GM21723 (cell line): ENCODE data around the gene DENND6B.

Source experiments
- ATAC-seq: cut with Tn5 transposase; IDR thresholded peaks from one replicate; pipeline ENCODE4 v1.9.1; 2021; ENCODE audit warnings: mild to moderate bottlenecking, moderate library complexity; ENCODE audit not compliant: unreplicated experiment

The DENND6B gene

DNA sequence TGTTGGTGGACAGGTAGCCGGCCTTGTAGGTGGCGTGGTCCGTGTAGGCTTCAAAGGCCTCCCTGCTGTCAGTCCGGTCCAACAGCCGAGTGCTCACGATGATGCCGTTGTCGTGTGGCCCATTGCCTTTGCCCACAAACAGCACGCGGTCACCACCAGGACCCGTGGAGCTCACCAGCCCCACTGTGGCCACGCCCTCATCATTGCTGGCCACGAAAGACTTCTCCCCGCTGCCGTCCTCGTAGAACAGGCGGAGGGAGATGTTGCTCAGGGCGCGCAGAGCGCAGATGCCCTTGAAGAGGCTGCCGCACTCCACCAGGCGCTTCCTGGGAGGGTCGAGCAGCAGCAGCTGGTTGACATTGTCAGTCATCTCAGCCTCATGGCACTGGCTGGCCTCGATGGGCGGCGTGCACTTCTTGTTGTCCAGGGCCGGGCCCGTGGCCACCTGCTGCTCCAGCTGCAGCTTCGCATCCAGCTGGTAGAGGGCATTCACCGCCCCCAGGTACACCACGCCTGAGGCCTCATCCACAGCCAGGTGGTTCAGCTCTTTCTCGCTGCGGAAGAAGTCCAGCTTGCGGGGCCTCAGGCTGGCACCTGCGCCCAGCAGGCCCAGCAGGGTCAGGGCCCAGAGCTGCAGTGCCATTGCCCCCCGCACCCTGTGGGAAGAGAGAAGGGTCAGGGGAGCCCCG lies 36.7 kb downstream of the DENND6B start:
- ATAC-seq, result no peak

- no peak for ATAC-seq
Observed at GRCh38 chr22:50289151-50289941, 37.5 kb downstream of the DENND6B start.

- ATAC-seq, result no peak
Observed at GRCh38 chr22:50287731-50288130, 39.1 kb downstream of the DENND6B start.

DNA sequence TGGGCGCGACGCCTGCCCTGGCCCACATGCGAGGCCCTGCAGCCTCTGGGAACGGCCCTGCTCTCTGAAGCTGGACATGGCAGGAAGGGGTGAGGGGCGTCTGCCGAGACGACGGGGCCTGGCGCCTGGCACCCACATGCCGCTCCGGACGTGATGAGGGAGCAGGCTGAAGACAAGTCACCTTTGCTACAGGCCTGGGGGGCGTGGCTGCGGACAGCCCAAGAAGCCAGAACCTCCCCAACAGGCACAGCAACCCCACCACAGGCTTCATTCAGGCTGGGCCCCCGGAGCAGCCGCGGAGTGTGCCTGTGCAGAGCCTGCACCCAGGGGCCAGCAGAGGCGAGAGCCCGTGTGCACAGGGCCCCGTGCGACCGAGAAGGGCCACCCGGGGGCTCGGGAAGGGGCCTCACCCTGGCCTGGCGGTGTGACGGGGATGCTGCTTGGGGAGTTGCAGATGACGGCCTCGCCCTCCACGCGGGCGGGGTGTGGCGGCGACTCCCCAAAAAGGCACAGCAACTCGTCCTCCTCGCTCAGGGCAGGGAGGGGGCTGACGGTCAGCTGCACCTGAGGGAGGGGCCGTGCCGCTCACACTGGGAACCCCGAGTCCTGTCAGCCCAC lies 40.0 kb downstream of the DENND6B start:
- ATAC-seq, result no peak

GRCh38 chr22:50286275-50286674 lies 40.5 kb downstream of the DENND6B start:
- no peak for ATAC-seq

DNA sequence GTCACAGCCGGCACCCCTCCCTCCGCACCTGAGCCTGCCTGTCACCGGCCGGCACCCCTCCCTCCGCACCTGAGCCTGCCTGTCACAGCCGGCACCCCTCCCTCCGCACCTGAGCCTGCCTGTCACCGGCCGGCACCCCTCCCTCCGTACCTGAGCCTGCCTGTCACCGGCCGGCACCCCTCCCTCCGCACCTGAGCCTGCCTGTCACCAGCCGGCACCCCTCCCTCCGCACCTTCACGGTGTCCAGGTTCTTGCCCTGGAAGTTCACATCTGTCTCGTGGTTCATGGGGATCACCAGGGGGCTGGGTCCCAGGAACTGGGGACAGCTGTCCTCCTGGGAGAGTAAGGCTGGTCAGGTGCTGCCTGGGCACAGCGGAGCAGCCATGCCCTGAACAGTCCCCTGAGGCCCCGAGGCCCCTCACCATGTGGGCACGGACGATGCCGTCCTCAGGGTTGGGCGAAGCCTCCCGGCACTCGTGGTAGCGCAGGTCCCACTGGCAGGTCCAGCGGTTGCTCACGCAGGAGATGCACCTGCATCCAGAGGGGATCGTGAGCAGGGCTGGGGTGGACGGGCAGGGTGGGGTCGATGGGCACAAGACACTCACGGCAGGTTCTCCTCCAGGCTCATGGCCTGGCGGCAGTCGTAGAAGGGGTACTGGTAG lies 41.1 kb downstream of the DENND6B start:
- no peak for ATAC-seq

GRCh38 chr22:50284479-50284878 lies 42.3 kb downstream of the DENND6B start:
- no peak for ATAC-seq

GRCh38 chr22:50283821-50284220 lies 43.0 kb downstream of the DENND6B start:
- ATAC-seq, result no peak

DNA sequence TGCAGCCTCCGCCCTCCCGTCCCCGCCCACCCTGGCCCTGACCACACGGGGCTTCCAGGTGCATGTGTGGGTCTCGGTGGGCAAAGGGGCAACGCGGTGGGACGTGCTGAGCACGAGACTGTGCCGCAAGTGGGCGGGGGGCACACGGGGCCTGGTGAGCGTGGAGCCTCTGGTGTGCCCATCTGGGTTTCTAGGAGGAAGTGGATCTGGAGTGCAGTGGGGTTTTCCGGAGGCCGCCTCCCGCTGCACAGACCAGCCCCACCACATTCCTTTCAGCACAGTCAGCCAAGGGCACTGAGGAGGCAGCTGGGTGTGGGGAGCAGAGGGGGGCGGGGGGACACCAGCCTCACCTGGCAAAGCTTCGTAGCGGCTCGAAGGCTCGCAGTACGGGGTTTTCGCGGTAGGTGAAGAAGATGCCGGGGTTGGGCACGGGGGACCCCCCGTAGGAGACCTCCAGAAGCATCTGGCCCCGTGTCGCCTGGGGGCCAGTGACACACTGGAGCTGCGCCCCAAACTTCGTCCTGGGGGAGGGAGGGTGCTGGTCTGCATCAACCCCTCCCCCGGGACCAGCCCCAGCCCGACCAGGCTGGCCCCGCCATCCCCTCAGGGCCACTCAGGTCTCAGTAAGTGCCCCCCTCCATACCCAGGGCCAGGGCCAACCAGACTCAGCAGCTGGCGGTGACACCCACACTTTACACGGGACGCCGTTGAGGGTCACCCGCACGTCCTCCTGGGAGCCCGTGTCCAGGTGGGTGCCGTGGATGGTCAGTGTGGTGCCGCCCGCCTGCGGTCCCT lies 44.3 kb downstream of the DENND6B start:
- no peak for ATAC-seq

- ATAC-seq, result no peak
Observed at GRCh38 chr22:50281957-50282356, 44.9 kb downstream of the DENND6B start.

GRCh38 chr22:50281384-50281760 lies 45.4 kb downstream of the DENND6B start:
- ATAC-seq, result no peak

GRCh38 chr22:50280708-50281383 lies 46.0 kb downstream of the DENND6B start:
- ATAC-seq, result no peak

DNA sequence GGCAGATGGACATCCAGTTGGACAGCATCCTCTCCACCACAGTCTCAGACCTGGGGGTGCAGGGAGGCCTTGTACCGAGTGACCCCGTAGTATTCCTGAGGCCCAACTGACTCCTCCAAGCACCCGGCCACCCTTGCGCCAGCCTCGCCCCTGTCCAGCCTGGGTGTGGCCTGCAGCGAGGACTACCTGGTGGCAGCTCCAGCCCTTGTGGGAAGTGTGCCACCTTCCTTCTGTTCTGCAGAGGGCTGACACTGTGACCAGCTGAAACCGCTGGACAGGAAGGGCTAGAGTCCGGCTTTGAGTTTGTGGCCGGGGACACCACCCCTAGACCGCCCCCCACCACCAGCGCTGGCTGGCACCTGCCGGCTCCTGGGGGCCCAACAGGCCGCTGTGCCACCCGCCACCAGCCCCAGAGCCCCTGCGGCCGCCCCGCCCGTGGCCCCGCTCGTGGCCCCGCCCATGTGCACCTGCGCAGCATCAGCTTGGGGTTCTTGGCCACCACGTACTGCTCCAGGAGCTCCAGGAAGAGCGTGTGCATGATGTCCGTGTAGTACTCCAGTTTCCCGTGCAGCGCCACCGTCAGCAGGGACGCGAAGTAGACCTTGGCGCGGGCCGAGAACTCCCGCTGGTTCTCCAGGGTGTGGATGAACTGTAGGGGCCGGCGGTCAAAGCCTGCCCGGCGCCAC lies 46.6 kb downstream of the DENND6B start:
- ATAC-seq, result no peak

DNA sequence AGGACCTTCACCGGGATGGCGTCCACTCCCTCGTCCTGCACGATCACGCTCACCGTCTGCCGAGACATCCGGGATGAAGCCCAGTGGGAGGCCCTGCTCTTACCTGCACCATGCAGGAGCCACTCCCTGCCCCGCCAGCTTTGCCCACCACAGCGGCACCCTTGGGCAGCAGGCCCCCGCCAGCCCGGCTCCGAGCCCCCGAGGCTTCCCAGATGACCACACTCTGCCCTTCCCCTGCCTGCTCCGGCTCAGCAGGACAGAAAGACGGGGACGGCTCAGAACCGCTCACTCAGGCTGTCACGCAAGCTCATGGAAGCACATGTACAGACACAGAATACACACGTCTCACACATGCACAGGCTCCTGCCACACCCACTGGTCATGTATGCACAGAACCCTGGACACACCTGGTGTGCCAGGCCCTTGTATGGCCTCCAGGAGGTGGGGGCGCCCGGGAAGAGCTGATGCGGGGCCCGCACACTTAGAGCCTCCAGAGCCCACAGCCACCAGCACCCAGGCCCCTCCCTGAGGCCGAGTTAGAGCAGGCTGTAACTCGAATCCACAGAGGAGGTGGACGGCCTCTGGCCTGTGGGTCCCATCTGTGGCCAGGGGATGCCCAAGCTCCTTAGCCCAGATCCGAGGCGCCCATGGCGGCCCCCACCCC lies 47.7 kb downstream of the DENND6B start:
- no peak for ATAC-seq

DNA sequence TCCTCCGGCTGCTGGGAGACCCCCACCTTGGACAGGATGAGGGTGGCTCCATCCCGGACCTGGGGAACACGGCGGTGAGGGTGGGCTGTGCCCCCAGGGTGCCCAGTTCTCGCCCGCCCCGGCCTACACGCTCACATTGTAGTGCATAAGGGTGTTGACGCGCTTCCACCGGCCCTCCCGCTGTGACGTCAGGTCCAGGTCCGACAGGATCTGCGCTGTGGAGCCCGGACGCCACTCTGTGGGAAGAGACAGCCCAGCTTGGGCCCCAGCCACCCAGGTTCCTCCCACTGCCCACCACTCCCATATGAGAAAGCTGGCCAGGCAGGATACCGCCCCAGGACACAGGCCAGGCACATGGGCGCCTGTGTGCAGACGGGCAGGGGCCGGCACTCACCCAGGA lies 48.4 kb downstream of the DENND6B start:
- no peak for ATAC-seq

DNA sequence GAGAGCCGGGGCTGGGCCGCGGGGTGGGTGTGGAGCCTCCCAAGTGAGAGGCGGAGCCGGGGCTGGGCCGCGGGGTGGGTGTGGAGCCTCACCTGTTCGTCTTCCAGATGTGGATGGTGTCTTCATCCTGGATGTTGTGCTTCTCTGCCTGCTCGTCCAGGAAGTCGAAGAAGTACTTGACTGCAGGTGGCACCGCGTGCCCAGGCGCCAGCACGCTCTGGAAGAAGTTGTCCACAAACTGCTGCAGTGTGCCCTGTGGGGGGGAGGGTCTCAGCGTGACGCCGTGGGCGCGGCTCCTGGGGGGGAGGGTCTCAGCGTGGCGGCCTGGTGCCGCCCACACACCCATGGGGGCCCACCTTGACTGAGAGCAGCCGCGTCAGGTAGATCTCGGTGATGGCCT lies 49.1 kb downstream of the DENND6B start:
- no peak for ATAC-seq

GRCh38 chr22:50276143-50276542 lies 50.7 kb downstream of the DENND6B start:
- ATAC-seq, result peak; percentile 48

DNA sequence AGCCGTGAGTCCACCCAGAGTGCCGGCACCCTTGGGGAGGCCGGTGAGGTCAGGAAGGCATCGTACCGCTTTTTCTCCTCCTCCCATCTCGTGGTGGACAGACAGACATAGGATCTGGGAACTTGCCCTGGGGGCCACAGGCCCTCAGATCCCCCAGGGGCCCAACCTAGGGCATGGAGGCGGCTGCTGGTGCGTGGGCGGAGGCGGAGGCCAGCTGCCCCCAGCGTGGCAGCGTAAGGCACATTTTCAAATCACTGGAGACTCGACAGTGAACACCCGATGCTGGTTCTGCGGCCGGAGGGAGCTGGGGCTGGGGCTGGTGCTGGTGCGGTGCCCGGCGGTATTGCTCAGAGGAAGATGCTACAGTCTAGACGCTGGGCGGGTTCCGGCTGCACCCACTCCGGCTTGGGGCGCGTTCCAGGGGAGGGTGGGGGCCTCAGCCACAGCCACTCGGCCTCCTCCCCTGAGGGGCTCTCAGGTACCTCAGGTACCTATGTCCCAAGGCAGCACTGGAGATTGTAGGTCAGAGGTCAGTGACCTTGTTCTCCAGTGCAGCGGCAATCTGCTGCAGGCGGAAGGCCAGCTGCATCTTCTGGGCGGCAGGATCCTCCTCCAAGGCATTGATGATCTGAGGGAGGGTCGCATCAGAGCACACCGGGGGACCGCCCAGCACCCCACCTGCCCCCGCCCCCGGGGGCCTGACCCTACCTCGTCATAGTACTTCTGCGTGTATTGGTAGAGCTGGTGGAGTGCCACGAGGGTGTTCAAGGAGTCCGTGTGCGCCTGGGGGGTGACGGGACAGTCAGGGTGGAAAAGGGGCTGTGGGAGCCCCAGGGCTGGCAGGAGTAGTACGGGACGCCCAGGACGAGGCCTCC lies 51.4 kb downstream of the DENND6B start:
- ATAC-seq, result no peak
